Testis (tissue), 2 donors: ENCODE results near the gene EYA2.

Source experiments
- POLR2A ChIP-seq: fragments of 450-650 bp; IDR thresholded peaks from one replicate; pipeline ENCODE4 v1.6.1; 2017; ENCODE audit warnings: antibody characterized with exemption, mild to moderate bottlenecking, moderate library complexity
- TF ChIP-seq, protein P1 (sequence below), 3 experiments: fragments of 450-650 bp in 2 of 3; fragments of 200-600 bp in 1 of 3; sonication (generic) in 1 of 3; IDR thresholded peaks; one replicate each; pipeline ENCODE4 v1.5.1; 2016 to 2019; ENCODE audit warnings: antibody characterized with exemption in 3 of 3, mild to moderate bottlenecking in 2 of 3, moderate library complexity in 1 of 3

DNA sequence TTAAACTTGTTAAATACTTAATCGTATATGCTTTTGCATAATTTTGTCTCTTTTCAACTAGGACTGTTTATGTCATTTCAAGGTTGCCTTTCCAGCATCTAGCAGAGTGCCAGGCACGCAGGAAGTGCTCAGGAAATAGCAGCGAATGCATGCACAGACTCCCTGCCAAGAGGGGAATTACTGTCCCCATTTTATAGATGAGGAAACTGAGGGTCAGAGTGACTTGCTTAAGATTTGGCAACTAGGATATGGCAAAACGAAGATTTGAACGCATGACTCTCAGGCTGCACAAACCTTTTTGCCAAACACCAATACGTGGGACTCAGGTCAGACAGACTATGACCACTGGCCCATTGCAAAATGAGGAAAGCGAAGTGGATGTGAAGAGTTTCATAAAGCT, 22.5 kb downstream of the EYA2 start:
- TF ChIP-seq, protein P1, sequence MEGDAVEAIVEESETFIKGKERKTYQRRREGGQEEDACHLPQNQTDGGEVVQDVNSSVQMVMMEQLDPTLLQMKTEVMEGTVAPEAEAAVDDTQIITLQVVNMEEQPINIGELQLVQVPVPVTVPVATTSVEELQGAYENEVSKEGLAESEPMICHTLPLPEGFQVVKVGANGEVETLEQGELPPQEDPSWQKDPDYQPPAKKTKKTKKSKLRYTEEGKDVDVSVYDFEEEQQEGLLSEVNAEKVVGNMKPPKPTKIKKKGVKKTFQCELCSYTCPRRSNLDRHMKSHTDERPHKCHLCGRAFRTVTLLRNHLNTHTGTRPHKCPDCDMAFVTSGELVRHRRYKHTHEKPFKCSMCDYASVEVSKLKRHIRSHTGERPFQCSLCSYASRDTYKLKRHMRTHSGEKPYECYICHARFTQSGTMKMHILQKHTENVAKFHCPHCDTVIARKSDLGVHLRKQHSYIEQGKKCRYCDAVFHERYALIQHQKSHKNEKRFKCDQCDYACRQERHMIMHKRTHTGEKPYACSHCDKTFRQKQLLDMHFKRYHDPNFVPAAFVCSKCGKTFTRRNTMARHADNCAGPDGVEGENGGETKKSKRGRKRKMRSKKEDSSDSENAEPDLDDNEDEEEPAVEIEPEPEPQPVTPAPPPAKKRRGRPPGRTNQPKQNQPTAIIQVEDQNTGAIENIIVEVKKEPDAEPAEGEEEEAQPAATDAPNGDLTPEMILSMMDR (IDR thresholded peaks at IDR 0.05): no peak
- TF ChIP-seq POLR2A: no peak
